Measurements from ENCODE around the gene ZRANB2. TPM values are rescaled to one million over a fixed set of nuclear protein-coding genes. Genes with fewer than 3 reads are reported as not detected.

ZRANB2 gene
- polyA plus RNA-seq, 1 donor (not counting 4 experiments of a cell fraction or from before 2014, with no cell fraction given): 92.3 TPM

DNA sequence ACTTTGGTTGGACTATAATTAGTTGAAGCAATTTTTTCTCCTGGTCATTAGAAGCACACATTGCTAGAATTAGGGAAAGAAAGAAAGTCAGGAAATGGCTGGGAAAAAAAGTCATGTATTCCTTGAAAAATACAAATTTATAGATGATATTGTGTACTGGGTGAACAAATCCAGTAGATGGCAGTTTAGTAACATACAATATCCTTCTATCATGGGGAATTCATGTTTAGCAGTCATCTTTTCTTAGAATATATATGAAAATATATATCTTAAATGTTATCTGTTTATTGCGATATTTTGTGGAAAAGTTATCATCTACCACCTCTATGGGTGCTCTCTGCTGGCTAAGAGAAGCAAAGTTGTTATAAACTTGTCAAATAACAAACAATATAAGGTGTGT, 13.1 kb upstream of the ZRANB2 start:
- Histone ChIP-seq H3K4me1 (ENCODE audit: control insufficient read depth, extremely low read depth, insufficient read depth, low read length) (peaks cover 6% of the 10 kb centered on the region), H3K27me3 (ENCODE audit: control insufficient read depth, extremely low read depth, insufficient read depth, low read length) (no peaks in the 10 kb centered on the region), H3K79me2 (ENCODE audit: control insufficient read depth, insufficient read depth, low read length) (no peaks in the 10 kb centered on the region), H3K4me2 (ENCODE audit: control insufficient read depth, extremely low read depth, insufficient read depth, low read depth, low read length) (no peak overlapping the region), H3K36me3 (ENCODE audit: control insufficient read depth in 2 of 2, extremely low read depth in 1 of 2, insufficient read depth in 2 of 2, low read length in 2 of 2) (no peaks in the 10 kb centered on the region), H4K20me1 (ENCODE audit: control insufficient read depth, extremely low read depth, insufficient read depth, low read length) (no peaks in the 10 kb centered on the region), H3K9ac (ENCODE audit: control insufficient read depth, extremely low read depth, insufficient read depth, low read length) (no peak overlapping the region), H3K9me1 (ENCODE audit: control insufficient read depth, extremely low read depth, insufficient read depth, low read length) (no peaks in the 10 kb centered on the region), H3K27ac (ENCODE audit: control insufficient read depth, insufficient read depth, low read length) (no peak overlapping the region), H3K9me3 (ENCODE audit: control insufficient read depth, low read depth, low read length) (no peaks in the 10 kb centered on the region), H3K4me3 (ENCODE audit: control insufficient read depth in 2 of 3, extremely low read depth in 1 of 3, insufficient read depth in 2 of 3, low read depth in 1 of 3, low read length in 3 of 3) (no peak overlapping the region), H2AFZ (ENCODE audit: control insufficient read depth, low read length) (no peak overlapping the region)
- DNase-seq (ENCODE audit: low read depth, low spot score) (no peak), FAIRE-seq (no peak)
- dilution Hi-C loops (cut with MboI; ENCODE audit: extremely low pct_ligation_motif_present, low sequenced_read_pairs): no loop called here
- no peak for TF ChIP-seq EZH2 (IDR thresholded peaks at IDR 0.05; ENCODE audit: low read length)
- TF ChIP-seq, protein P1, sequence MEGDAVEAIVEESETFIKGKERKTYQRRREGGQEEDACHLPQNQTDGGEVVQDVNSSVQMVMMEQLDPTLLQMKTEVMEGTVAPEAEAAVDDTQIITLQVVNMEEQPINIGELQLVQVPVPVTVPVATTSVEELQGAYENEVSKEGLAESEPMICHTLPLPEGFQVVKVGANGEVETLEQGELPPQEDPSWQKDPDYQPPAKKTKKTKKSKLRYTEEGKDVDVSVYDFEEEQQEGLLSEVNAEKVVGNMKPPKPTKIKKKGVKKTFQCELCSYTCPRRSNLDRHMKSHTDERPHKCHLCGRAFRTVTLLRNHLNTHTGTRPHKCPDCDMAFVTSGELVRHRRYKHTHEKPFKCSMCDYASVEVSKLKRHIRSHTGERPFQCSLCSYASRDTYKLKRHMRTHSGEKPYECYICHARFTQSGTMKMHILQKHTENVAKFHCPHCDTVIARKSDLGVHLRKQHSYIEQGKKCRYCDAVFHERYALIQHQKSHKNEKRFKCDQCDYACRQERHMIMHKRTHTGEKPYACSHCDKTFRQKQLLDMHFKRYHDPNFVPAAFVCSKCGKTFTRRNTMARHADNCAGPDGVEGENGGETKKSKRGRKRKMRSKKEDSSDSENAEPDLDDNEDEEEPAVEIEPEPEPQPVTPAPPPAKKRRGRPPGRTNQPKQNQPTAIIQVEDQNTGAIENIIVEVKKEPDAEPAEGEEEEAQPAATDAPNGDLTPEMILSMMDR (optimal IDR thresholded peaks at IDR 0.05 in 1 of 3, IDR thresholded peaks at IDR 0.05 in 1 of 3, conservative IDR thresholded peaks at IDR 0.05 in 1 of 3; ENCODE audit: extremely low read depth in 1 of 3, insufficient read depth in 2 of 3, low read length in 3 of 3): no peak

DNA sequence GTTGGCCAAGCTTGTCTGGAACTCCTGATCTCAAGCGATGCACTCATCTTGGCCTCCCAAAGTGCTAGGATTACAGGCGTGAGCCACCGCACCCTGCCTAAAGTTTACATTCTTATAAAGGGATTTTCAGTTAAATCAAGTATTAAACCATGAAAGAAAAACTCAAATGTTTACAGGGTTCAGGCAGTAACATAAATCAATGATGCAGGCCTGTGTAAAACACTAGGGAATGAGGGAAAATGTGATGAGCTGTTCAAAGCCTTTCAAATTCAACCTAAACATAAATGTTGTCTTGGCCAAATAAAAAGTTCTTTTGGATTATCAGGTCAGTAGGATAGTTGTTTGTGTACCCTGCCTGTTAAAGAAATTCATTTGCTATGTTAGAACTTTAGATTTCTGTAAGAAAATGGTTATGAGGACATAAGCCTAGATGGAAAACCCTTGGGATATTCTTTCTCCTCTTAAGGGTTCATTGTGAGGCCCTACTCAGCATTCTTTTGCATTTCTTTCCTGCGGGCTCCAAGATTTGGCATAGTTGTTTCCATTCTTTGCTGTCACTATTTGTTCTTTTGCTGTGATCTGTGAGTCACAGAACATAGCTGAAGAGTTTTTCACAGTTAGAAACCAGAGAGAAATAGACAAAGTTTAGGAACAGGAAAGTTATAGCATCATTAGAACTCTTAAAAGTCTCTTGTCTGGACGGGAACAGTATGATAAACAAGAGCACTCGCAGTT, 8.9 kb upstream of the ZRANB2 start:
- H3K4me3 ChIP-seq (ENCODE audit: control insufficient read depth in 2 of 3, extremely low read depth in 1 of 3, insufficient read depth in 2 of 3, low read depth in 1 of 3, low read length in 3 of 3): no peak overlapping the region
- H4K20me1 ChIP-seq (ENCODE audit: control insufficient read depth, extremely low read depth, insufficient read depth, low read length): no peaks in the 10 kb centered on the region
- TF ChIP-seq, protein P1 (optimal IDR thresholded peaks at IDR 0.05 in 1 of 3, IDR thresholded peaks at IDR 0.05 in 1 of 3, conservative IDR thresholded peaks at IDR 0.05 in 1 of 3; ENCODE audit: extremely low read depth in 1 of 3, insufficient read depth in 2 of 3, low read length in 3 of 3): no peak
- no peak for TF ChIP-seq EZH2 (IDR thresholded peaks at IDR 0.05; ENCODE audit: low read length)
- H3K27ac ChIP-seq (ENCODE audit: control insufficient read depth, insufficient read depth, low read length): no peak overlapping the region
- FAIRE-seq (no peak), DNase-seq (ENCODE audit: low read depth, low spot score) (no peak)
- H3K27me3 ChIP-seq (ENCODE audit: control insufficient read depth, extremely low read depth, insufficient read depth, low read length): no peaks in the 10 kb centered on the region
- no peak overlapping the region for H3K9ac ChIP-seq (ENCODE audit: control insufficient read depth, extremely low read depth, insufficient read depth, low read length)
- dilution Hi-C loops (cut with MboI; ENCODE audit: extremely low pct_ligation_motif_present, low sequenced_read_pairs): no loop called here
- H3K36me3 ChIP-seq (ENCODE audit: control insufficient read depth in 2 of 2, extremely low read depth in 1 of 2, insufficient read depth in 2 of 2, low read length in 2 of 2): no peaks in the 10 kb centered on the region
- no peaks in the 10 kb centered on the region for H3K9me1 ChIP-seq (ENCODE audit: control insufficient read depth, extremely low read depth, insufficient read depth, low read length)
- H2AFZ ChIP-seq (ENCODE audit: control insufficient read depth, low read length): no peak overlapping the region
- H3K9me3 ChIP-seq (ENCODE audit: control insufficient read depth, low read depth, low read length): no peaks in the 10 kb centered on the region
- no peak overlapping the region for H3K4me2 ChIP-seq (ENCODE audit: control insufficient read depth, extremely low read depth, insufficient read depth, low read depth, low read length)
- H3K4me1 ChIP-seq (ENCODE audit: control insufficient read depth, extremely low read depth, insufficient read depth, low read length): peaks cover 11% of the 10 kb centered on the region
- H3K79me2 ChIP-seq (ENCODE audit: control insufficient read depth, insufficient read depth, low read length): no peaks in the 10 kb centered on the region
